MM.1S (cell line): ENCODE results near the gene GRIK2.

Experiments used
- DNase-seq: peaks from one replicate; pipeline ENCODE4 v3.0.0-alpha.2; 2015
- H2AFZ ChIP-seq: fragments of 300-600 bp; sonication (generic); 2 replicates; pipeline ENCODE4 v1.6.0; 2016; ENCODE audit warnings: antibody characterized with exemption, low read length
- H3F3A ChIP-seq: fragments of 300-600 bp; sonication (generic); 2 replicates; pipeline ENCODE4 v1.6.1; 2016; ENCODE audit warnings: mild to moderate bottlenecking, antibody characterized with exemption, low read length, moderate library complexity, mixed read lengths; ENCODE audit not compliant: insufficient read depth
- H3K27ac ChIP-seq: fragments of 300-600 bp; sonication (generic); 2 replicates; pipeline ENCODE4 v1.5.1; 2016; ENCODE audit warnings: mild to moderate bottlenecking, low read length
- H3K27me3 ChIP-seq: fragments of 300-600 bp; sonication (generic); replicated peaks from 2 replicates; pipeline ENCODE4 v1.6.0; 2016; ENCODE audit warnings: low read length; ENCODE audit not compliant: insufficient read depth
- H3K36me3 ChIP-seq: fragments of 300-600 bp; sonication (generic); replicated peaks from 2 replicates; pipeline ENCODE4 v1.6.1; 2016; ENCODE audit warnings: mild to moderate bottlenecking, low read length, mixed read lengths; ENCODE audit not compliant: insufficient read depth
- H3K4me1 ChIP-seq: fragments of 300-600 bp; sonication (generic); 2 replicates; pipeline ENCODE4 v1.6.1; 2016; ENCODE audit warnings: low read length, mixed read lengths
- H3K4me2 ChIP-seq: fragments of 300-600 bp; sonication (generic); 2 replicates; pipeline ENCODE4 v1.6.0; 2016; ENCODE audit warnings: low read depth, low read length
- H3K4me3 ChIP-seq: fragments of 300-600 bp; sonication (generic); 2 replicates; pipeline ENCODE4 v1.5.1; 2016; ENCODE audit warnings: low read length, mixed read lengths
- H3K79me2 ChIP-seq: fragments of 300-600 bp; sonication (generic); 2 replicates; pipeline ENCODE4 v1.6.1; 2016; ENCODE audit warnings: mixed run types, low read length, mixed read lengths
- H3K9ac ChIP-seq: fragments of 300-600 bp; sonication (generic); 2 replicates; pipeline ENCODE4 v1.6.1; 2016; ENCODE audit warnings: low read length, mixed read lengths
- H3K9me2 ChIP-seq: fragments of 300-600 bp; sonication (generic); replicated peaks from 2 replicates; pipeline ENCODE4 v1.6.1; 2016; ENCODE audit warnings: mild to moderate bottlenecking, low read length, mixed read lengths; ENCODE audit not compliant: insufficient read depth
- H3K9me3 ChIP-seq: fragments of 300-600 bp; sonication (generic); replicated peaks from 2 replicates; pipeline ENCODE4 v1.6.1; 2016; ENCODE audit warnings: mild to moderate bottlenecking, low read length, mixed read lengths; ENCODE audit not compliant: insufficient read depth
- H4K20me1 ChIP-seq: fragments of 300-600 bp; sonication (generic); 2 replicates; pipeline ENCODE4 v1.6.1; 2016; ENCODE audit warnings: mild to moderate bottlenecking, low read length, moderate library complexity, mixed read lengths; ENCODE audit not compliant: insufficient read depth
- CTCF ChIP-seq: fragments of 300-600 bp; sonication (generic); IDR thresholded peaks from 2 replicates; pipeline ENCODE4 v1.5.1; 2016; ENCODE audit warnings: antibody characterized with exemption, low read length, mixed read lengths
- EZH2 ChIP-seq: fragments of 300-600 bp; sonication (generic); optimal IDR thresholded peaks from 2 replicates; pipeline ENCODE3; 2017; ENCODE audit warnings: low read depth, mild to moderate bottlenecking, antibody characterized with exemption, low read length, mixed read lengths
- EZH2phosphoT487 ChIP-seq: fragments of 300-600 bp; sonication (generic); IDR thresholded peaks from 2 replicates; pipeline ENCODE4 v1.6.1; 2018; ENCODE audit warnings: antibody characterized with exemption, low read length

GRIK2 gene

DNA sequence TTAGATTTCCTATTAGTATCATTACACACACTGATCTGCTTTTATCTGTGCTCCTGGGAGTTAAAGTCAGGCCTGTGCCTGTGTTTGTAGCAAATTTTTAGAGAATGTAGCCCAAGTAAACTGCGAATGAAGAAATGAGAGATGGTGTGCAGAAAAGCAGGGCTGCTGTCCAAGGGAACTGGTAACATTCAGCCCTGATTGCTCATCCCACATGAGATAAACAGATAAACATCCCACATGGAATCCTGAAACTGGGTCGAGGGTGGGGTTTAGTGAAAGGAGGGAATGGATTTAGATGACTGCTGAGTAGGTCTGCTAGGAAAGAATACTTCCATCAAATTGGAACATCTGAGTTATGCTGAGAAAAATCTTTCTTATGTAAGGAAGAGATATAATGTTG, 69.1 kb downstream of the GRIK2 start:
- TF ChIP-seq EZH2: no peak
- TF ChIP-seq EZH2phosphoT487: no peak
- TF ChIP-seq CTCF: no peak
- H3K79me2 ChIP-seq: no peaks in the 10 kb centered on the region
- H3K4me1 ChIP-seq: no peaks in the 10 kb centered on the region
- no peaks in the 10 kb centered on the region for H4K20me1 ChIP-seq
- H3K4me2 ChIP-seq: no peak overlapping the region
- no peaks in the 10 kb centered on the region for H3K9me2 ChIP-seq
- H3K27ac ChIP-seq: no peak overlapping the region
- no peak overlapping the region for H2AFZ ChIP-seq
- no peak for DNase-seq
- no peak overlapping the region for H3K4me3 ChIP-seq
- no peaks in the 10 kb centered on the region for H3F3A ChIP-seq
- H3K36me3 ChIP-seq: no peaks in the 10 kb centered on the region
- no peaks in the 10 kb centered on the region for H3K27me3 ChIP-seq
- no peak overlapping the region for H3K9ac ChIP-seq
- no peaks in the 10 kb centered on the region for H3K9me3 ChIP-seq

- Histone ChIP-seq H3K79me2 (no peaks in the 10 kb centered on the region), H3K9ac (no peak overlapping the region), H3K27ac (no peak overlapping the region), H3K4me3 (no peak overlapping the region), H3K4me2 (no peak overlapping the region), H3K9me3 (no peaks in the 10 kb centered on the region), H3K9me2 (no peaks in the 10 kb centered on the region), H2AFZ (no peak overlapping the region), H4K20me1 (no peaks in the 10 kb centered on the region), H3F3A (no peaks in the 10 kb centered on the region), H3K27me3 (no peaks in the 10 kb centered on the region), H3K4me1 (no peaks in the 10 kb centered on the region), H3K36me3 (no peaks in the 10 kb centered on the region)
- TF ChIP-seq CTCF (no peak), EZH2phosphoT487 (no peak), EZH2 (no peak)
- no peak for DNase-seq
Observed at GRCh38 chr6:101465863-101466262, 72.4 kb downstream of the GRIK2 start.

DNA sequence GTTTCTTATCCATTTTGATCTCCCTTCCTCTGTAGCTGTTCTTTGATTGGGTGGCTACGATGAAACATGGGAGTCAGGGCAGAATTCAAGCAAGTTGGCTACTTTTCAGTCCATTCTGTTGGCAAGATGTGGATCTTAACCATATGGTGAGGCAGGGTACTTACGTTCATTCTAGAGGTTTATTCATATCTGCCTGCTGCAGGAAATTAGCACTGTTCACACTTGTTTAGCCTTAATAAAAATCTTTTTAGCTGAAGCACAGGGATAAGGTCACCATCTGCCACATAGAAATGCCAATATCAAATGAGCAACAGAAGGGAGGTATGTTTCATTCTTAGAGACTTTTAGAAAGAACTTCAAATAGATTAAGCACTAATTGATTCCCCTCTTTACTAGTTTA, 83.9 kb downstream of the GRIK2 start:
- Histone ChIP-seq H4K20me1 (no peaks in the 10 kb centered on the region), H3K4me3 (no peak overlapping the region), H3K9me3 (no peaks in the 10 kb centered on the region), H2AFZ (no peak overlapping the region), H3K4me2 (no peak overlapping the region), H3K36me3 (no peaks in the 10 kb centered on the region), H3K9me2 (no peaks in the 10 kb centered on the region), H3K4me1 (no peaks in the 10 kb centered on the region), H3K27me3 (no peaks in the 10 kb centered on the region), H3K79me2 (no peaks in the 10 kb centered on the region), H3K27ac (no peak overlapping the region), H3K9ac (no peak overlapping the region), H3F3A (no peaks in the 10 kb centered on the region)
- TF ChIP-seq EZH2phosphoT487 (no peak), EZH2 (no peak), CTCF (no peak)
- DNase-seq: no peak

DNA sequence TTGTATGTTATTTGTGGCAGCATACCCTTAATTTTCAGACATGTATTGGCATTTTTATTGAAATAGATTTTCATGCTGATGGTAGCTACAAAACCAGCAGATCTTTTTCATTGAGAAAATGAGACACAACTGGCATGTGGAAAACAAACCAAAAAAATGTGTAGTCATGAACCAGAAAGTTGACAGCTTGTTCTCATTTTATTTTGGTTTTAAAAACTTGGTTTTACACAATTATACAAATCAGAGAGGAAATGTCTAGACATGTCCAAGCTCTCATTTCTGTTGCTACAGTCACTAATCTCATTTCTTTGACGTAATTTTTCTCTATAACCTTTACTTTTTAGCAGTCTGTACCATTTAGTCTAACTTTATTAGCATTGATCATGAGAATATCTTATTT, 85.4 kb downstream of the GRIK2 start:
- Histone ChIP-seq H3F3A (no peaks in the 10 kb centered on the region), H3K4me1 (no peaks in the 10 kb centered on the region), H3K27ac (no peak overlapping the region), H3K9me2 (no peaks in the 10 kb centered on the region), H3K4me3 (no peak overlapping the region), H2AFZ (no peak overlapping the region), H4K20me1 (no peaks in the 10 kb centered on the region), H3K4me2 (no peak overlapping the region), H3K36me3 (no peaks in the 10 kb centered on the region), H3K9ac (no peak overlapping the region), H3K9me3 (no peaks in the 10 kb centered on the region), H3K79me2 (no peaks in the 10 kb centered on the region), H3K27me3 (no peaks in the 10 kb centered on the region)
- TF ChIP-seq EZH2phosphoT487 (no peak), CTCF (no peak), EZH2 (no peak)
- DNase-seq: no peak
